ENCODE results near the gene ARL9. TPM values are rescaled to one million over a fixed set of nuclear protein-coding genes. Genes with fewer than 3 reads are reported as not detected.

The ARL9 gene
- polyA plus RNA-seq, 1 donor, result 0.63 TPM

Other genes starting within 250 kb of the ARL9 start
- gene AASDH, start 118.3 kb upstream of the ARL9 start, polyA plus RNA-seq, result 12.6 TPM
- 13.2 TPM for gene PPAT, start 70.2 kb upstream of the ARL9 start, polyA plus RNA-seq
- 89.4 TPM for gene PAICS, start 69.5 kb upstream of the ARL9 start, polyA plus RNA-seq
- 66.3 TPM for gene SRP72, start 38.2 kb upstream of the ARL9 start, polyA plus RNA-seq
- gene HOPX, start 175.5 kb downstream of the ARL9 start, polyA plus RNA-seq, result 28.5 TPM

Measured in large intestine (tissue), 1 donor.